WI38 (cell line): ENCODE data around the gene EPAS1.
"Not testable (repeated sequence)": the region's sequence is repeated elsewhere in the genome, so short reads cannot be mapped to it uniquely, and the experiment has no call there.

Source experiments
- H3K4me3 ChIP-seq: 2 replicates; pipeline ENCODE4 v1.5.1; 2011; ENCODE audit warnings: low read depth, mild to moderate bottlenecking, control low read depth, low read length
- CTCF ChIP-seq: IDR thresholded peaks from 2 replicates; pipeline ENCODE4 v1.5.1; 2012; ENCODE audit warnings: low read depth, mild to moderate bottlenecking, control low read depth, low read length

Gene EPAS1

GRCh38 chr2:46394649-46395510 is 97.7 kb downstream of the EPAS1 start:
- no peak for TF ChIP-seq CTCF
- H3K4me3 ChIP-seq: no peak overlapping the region

DNA sequence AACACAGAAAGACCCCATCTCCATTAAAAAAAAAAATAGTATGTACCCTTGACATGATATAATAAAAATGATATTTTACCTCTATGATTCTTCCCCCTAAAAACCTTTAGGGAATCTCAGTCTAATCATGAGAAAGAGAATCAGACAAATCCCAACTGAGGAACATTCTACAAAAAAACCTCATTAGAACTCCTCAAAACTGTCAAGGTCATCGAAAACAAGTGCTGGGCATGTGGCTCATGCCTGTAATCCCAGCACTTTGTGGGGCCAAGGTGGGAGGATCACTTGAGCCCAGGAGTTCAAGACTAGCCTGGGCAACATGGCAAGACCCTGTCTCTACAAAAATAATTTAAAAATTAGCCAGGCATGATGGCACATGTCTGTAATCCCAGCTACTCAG is 98.5 kb downstream of the EPAS1 start:
- not testable (repeated sequence) for H3K4me3 ChIP-seq

DNA sequence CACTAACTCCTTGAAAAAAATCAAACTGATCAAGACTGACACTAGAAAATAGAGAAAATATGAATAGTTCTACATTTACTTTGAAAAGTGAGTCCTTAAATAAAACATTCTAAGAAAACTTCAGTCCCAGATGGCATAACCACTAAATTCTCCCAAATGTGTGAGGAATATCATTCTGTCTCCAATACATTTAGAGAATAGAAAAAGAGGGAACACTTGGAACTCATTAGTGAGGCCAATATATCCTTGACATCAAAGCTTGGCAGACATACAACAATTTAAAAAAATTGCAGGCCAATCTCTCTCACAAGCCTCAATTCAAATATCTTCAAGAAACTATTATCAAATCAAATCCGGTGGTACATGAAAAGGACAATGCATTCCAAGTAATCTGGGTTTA is 102.8 kb downstream of the EPAS1 start:
- no peak overlapping the region for H3K4me3 ChIP-seq
- TF ChIP-seq CTCF: no peak

GRCh38 chr2:46402874-46403273 is 105.7 kb downstream of the EPAS1 start:
- no peak for TF ChIP-seq CTCF
- no peak overlapping the region for H3K4me3 ChIP-seq

DNA sequence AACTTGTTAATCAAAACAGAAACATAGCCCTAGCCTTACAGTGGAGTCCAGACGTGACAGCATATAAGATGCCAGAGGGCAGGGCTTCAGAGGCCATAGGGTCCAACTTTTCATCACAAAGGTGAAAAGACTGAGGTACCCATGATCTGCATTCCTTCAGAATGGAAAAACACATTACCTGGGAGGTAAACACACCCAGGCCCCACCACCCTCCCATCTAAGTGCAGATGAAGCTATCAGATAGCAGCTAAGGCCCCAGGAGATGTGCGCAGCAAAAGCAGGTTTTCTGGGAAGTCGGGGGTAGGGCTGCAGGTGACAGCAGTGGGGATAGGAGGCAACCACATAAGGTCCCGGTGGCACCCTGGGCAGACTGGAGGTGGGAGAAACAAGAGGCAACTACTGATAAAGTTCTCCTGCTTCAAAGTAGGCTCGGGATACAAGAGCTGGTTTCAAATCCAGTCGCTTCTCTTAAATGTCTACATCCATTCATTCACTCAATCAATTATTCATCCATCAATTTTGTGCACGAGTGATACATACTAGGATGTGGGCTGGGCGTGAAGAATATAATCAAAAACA is 107.1 kb downstream of the EPAS1 start:
- TF ChIP-seq CTCF: no peak
- H3K4me3 ChIP-seq: no peak overlapping the region

GRCh38 chr2:46407852-46408455 is 110.7 kb downstream of the EPAS1 start:
- no peak for TF ChIP-seq CTCF

DNA sequence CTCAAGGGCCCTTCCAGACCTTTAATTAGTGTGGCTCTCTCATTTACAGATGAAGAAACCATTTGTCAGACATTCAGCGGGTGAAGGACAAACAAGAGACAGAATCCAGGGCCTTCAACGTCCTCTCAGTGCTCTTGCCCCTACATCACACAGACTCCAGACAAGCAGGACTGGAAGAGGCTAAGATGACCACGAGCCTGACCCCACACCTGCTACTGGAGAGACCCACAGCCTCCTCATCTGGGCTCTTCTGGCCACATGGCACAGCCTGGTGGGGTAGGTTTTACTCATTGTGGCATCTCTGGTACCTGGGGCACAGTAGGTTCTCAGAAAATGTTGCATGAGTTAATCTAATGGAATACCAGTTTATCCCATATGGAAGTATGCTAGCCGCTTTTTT is 112.5 kb downstream of the EPAS1 start:
- no peak overlapping the region for H3K4me3 ChIP-seq
- no peak for TF ChIP-seq CTCF

More at GRCh38 chr2:46407852-46408455, 110.7 kb downstream of the EPAS1 start:
- H3K4me3 ChIP-seq: no peak overlapping the region
